Subcutaneous preadipocyte (primary cell): ENCODE measurements around the gene PDCD11. TPM values are rescaled to one million over a fixed set of nuclear protein-coding genes. Genes with fewer than 3 reads are reported as not detected.

ENCODE experiments used
- total RNA-seq: library from RNA; depleted of rRNA; stranded (reverse); fragments of >200 nt; gene quantifications from 2 replicates; pipeline ENCODE4 v1.2.3, GENCODE V29; 2012

Gene PDCD11
- 36.0 and 58.5 TPM in 2 replicates for total RNA-seq

DNA sequence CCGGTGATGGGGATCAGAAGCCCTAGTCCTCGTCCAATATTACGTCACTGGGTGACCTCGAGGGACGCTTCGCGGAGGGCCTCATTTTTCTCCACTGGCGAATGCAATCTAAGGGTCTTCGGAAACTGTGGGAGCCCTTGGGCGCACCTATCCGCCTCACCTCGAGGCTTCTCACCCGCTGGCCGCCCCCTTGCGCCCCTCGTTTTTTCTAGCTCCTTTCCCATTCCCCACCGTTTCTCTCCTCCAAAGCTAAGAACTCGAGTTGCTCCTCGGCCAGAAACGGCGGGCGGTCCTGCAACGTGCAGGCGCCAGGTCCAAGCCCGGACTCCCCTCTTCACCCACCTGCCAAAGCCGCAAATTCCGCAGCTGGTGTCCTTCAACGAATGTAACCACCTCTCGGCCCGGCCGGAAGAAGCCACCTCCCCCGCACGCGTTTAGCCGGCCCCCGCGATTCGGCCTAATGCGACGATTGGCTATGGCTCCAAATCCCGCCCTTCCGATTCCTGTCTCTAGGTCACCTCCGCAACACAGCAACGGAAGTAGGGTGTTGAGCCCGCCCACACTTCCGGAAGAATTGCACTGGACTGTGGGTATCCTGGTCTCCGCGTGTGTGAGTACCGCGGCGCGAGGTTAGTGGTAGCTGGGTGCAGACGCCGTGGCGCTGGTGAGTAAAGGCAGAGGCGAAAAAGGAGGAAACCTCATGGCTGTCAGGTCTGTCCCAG is at the start of gene PDCD11, which contains the start of gene ATP5MK:
Gene PDCD11, plus strand, starts transcription at position 560 of the 722 bp plus-strand sequence. CDS start 1,801 bp downstream, outside the sequence.
Gene ATP5MK, minus strand, starts transcription at position 409 of the 722 bp plus-strand sequence. CDS start 4,018 bp downstream, outside the sequence.

DNA sequence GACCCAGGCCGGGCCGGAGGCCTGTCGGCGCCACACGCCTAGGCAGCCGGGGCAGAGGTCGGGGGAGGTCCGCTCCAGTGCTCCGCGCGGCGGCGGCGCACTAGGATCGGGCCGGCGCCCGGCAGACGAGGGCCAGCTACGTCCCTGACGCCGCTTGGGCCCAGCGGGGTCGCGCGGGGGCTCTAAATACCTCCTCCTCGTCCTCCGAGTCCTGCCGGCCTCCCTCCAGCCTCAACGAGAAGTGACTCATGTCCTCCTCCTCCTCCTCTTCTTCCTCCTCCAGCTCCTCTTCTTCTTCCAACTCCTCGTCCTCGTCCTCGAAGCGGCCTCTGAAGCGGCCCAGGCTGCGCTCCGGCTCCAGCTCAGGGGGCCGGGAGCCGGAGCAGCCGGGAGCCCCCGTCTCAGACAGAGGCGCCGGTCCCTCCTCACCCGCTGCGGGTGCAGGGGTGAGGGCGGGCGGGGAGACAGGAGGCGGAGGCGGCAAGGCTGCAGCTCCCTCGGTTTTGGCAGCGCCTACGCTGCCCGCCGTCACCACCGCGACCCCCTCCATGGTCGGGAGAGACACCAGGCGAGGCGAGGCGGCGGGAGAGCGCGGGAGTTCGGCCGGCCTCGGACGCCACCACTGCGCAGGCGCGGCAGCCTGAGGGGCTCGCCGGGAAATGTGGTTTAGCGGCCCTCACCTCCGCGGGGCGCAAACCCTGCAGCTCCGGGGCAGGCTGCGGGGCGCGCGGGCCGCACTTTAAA is 45.7 kb upstream of the PDCD11 start, which contains the start of gene PCGF6:
Gene PCGF6, minus strand, starts transcription at position 624 of the 744 bp plus-strand sequence. Its CDS starts 74 bp downstream, at position 550.

GRCh38 chr10:103367782-103368518 is 28.5 kb upstream of the PDCD11 start, which contains the start of gene TAF5:
Gene TAF5 (plus strand): TSS chr10:103367976. CDS start chr10:103367990, 14 bp downstream.

DNA sequence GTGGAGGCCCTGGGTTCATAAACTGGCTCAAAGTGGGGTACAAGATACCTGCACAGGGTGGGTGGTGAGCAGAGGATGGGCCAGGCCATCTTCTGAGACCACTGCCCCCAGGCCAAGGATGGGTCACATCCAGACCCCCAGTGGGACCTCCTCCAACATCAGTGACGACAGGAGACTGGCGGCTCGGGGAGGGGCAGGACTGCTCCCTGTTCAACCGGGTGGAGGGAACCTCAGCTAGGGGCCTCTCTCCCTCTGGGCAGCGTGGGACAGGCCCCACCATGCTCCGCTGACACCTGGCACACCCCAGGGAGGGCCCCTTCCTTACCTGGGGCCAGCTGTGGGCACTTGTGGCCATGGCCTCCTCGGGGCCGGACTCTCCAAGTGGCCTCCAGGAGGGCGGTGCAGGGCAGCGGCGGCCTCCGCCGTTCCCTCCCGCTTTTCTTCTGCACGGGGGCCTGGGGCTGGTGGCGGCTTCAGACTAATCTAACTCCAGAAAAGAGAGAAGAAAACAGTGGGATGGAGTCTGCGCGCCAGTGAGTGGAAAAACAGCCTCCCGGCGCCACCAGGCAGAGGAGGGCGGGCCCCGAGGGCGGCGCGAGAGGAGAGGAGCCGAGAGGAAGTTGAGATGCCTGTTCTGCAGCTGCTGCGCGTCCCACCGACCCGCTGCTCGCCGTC is 55.5 kb downstream of the PDCD11 start, which contains the start of gene CALHM2:
Gene CALHM2, minus strand, starts transcription at position 540 of the 675 bp plus-strand sequence. CDS start 2,429 bp downstream, outside the sequence.

GRCh38 chr10:103458720-103459119 is 62.3 kb downstream of the PDCD11 start, which contains the start of gene CALHM1:
Gene CALHM1 (minus strand): TSS chr10:103458900. CDS start chr10:103458751, 149 bp downstream.

GRCh38 chr10:103479135-103479534 is 82.7 kb downstream of the PDCD11 start, which contains the start of gene CALHM3:
Gene CALHM3 (minus strand): TSS chr10:103479240. CDS start chr10:103479032, 208 bp downstream.

GRCh38 chr10:103493362-103493915 is 97.0 kb downstream of the PDCD11 start, which contains the start of gene NEURL1:
Gene NEURL1 (plus strand): TSS chr10:103493705. CDS start chr10:103494388, 683 bp downstream.

Other genes with a start within 250 kb of the PDCD11 start
- gene NT5C2, start 203.4 kb upstream of the PDCD11 start, total RNA-seq, result 23.5 and 26.8 TPM in 2 replicates
- 0.37 TPM in 1 of 2 replicates, not detected in the other for gene RPEL1, start 150.7 kb upstream of the PDCD11 start, total RNA-seq
- gene INA, start 119.5 kb upstream of the PDCD11 start, total RNA-seq, result 0.37 and 1.2 TPM in 2 replicates
- 10.7 and 14.9 TPM in 2 replicates for gene PCGF6, start 45.5 kb upstream of the PDCD11 start, total RNA-seq
- 4.4 and 7.0 TPM in 2 replicates for gene TAF5, start 28.6 kb upstream of the PDCD11 start, total RNA-seq
- 153 and 188 TPM in 2 replicates for gene ATP5MK, start 151 bp upstream of the PDCD11 start, total RNA-seq
- 59.4 and 63.9 TPM in 2 replicates for gene CALHM2, start 55.7 kb downstream of the PDCD11 start, total RNA-seq
- gene CALHM1, start 62.3 kb downstream of the PDCD11 start, total RNA-seq, result not detected in 2 replicates
- 0.39 and 1.1 TPM in 2 replicates for gene CALHM3, start 82.6 kb downstream of the PDCD11 start, total RNA-seq
- 0.37 and 0.39 TPM in 2 replicates for gene NEURL1, start 97.1 kb downstream of the PDCD11 start, total RNA-seq